ENCODE results near the gene PDSS2. TPM values are rescaled to one million over a fixed set of nuclear protein-coding genes. Genes with fewer than 3 reads are reported as not detected.

The PDSS2 gene
- total and polyA plus RNA-seq, 2 donors (not counting 1 experiment from before 2014, with no cell fraction given), result 16.9 to 17.0 TPM

DNA sequence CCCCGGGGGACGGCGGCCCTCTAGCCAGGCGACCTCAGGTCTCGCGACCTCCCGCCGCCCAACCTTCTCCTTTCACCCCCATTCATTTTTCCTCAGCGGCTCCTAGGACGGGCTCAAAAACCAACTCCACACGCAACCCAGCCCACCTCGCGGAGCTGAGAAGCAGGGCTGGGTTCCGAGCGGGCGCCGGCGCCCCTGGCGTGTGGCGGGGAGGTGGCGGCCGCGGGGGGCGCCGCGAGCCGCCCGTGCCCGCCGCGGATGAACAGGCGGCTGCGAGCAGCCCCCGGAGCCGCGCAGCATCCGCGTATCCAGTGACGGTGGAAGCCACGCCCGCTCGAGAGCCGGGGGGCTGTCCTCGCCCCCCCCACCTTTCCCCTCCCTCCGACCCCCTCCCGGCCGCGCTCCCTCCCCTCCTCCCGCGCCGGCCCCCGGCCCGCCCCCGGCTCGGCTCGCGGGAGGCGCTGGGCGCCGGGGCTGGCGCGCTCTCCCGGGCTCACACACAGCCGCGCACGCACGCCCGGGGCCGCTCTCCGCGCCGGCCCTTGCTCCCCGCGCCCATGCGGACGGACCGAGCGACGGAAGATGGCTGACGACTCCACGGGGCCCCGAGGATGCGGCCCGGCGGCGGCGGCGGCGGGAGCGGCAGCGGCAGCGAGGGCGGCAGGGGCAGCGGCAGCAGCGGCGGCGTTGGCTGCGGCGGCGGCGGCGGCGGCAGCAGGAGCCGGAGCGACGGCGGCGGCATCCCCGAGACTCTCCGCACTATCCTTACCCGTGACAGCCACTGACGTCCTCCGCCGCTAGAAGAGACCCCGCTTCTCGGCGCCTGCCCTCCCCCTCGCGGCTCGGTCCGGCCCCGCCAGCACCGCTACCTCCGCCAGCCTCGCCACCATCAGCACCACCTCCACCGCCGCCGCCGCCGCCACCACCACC is 30.5 kb upstream of the PDSS2 start, which contains the start of gene SOBP:
SOBP (plus strand) TSS at position 482 of the 930 bp plus-strand sequence. CDS start 500 bp downstream, outside the sequence.
- Histone ChIP-seq H3K27me3 (replicated peaks in 1 of 4; ENCODE audit: control extremely low read depth in 1 of 4, control insufficient read depth in 3 of 4, insufficient read depth in 4 of 4, low read length in 3 of 4) (peaks cover 4 to 63% (median 49%) of the 10 kb centered on the region in 4 experiments), H2AFZ (ENCODE audit: insufficient read depth, low read depth, low read length, poor library complexity, severe bottlenecking) (peak within 1 kb of the TSS; percentile 91), H3K27ac (ENCODE audit: low read length in 2 of 2) (no peak within 1 kb of the TSS), H3K9ac (ENCODE audit: low read length) (peak within 1 kb of the TSS; percentile 71), H3K9me3 (ENCODE audit: control extremely low read depth in 1 of 3, control insufficient read depth in 2 of 3, insufficient read depth in 1 of 3, low read length in 2 of 3) (peaks cover 0 to 9% (median 0%) of the 10 kb centered on the region in 3 donors), H3K79me2 (ENCODE audit: control insufficient read depth, insufficient read depth, low read length) (no peaks in the 10 kb centered on the region), H3K4me2 (replicated peaks; ENCODE audit: low read depth, low read length, poor library complexity, severe bottlenecking) (peak within 1 kb of the TSS; percentile 92), H3K36me3 (replicated peaks in 1 of 2; ENCODE audit: control extremely low read depth in 1 of 2, control insufficient read depth in 1 of 2, extremely low read depth in 1 of 2, insufficient read depth in 2 of 2, low read length in 1 of 2) (no peaks in the 10 kb centered on the region), H3K4me3 (ENCODE audit: control extremely low read depth in 1 of 5, extremely low read depth in 1 of 5, insufficient read depth in 1 of 5, low read depth in 2 of 5, low read length in 4 of 5) (peak within 1 kb of the TSS; percentile 51 to 78 (median 75)), H3K4me1 (ENCODE audit: control insufficient read depth in 2 of 2, insufficient read depth in 2 of 2, low read length in 2 of 2) (peaks cover 33 to 40% of the 10 kb centered on the region in 2 donors), H4K20me1 (ENCODE audit: control insufficient read depth, insufficient read depth, low read length, poor library complexity, severe bottlenecking) (no peaks in the 10 kb centered on the region)
- H3K4me1 Mint-ChIP-seq, result peaks cover 32% of the 10 kb centered on the region
- no peak for TF ChIP-seq EZH2 (IDR thresholded peaks at IDR 0.05; ENCODE audit: borderline replicate concordance, insufficient read depth, low read depth, low read length, poor library complexity, severe bottlenecking)
- no peak for TF ChIP-seq CTCF (IDR thresholded peaks at IDR 0.05)
- peaks cover 31% of the 10 kb centered on the region for H3K27me3 Mint-ChIP-seq
- ChIA-PET POLR2A (interaction anchor here (0.6 to 2.2 kb wide), 3 partner anchors 30 to 218 kb away, joined by 5 to 12 read pairs (median 9); partner anchors contain the start of gene PDSS2), CTCF (interaction anchor here (1.2 to 2.8 kb wide), 5 partner anchors 11 to 184 kb away, joined by 3 to 10 read pairs (median 6); partner anchors contain the start of gene PDSS2)
- peak within 1 kb of the TSS; percentile 93 for H3K4me3 Mint-ChIP-seq
- intact Hi-C loops (cut with micrococcal nuclease), result loop anchor here (1.0 to 10.0 kb wide), 6 partner anchors 31 to 373 kb away; partner anchors contain the start of genes BEND3 and PDSS2
- DNase-seq (peak; percentile 77), ATAC-seq (ENCODE audit: low read depth) (peak; percentile 65)
- no peaks in the 10 kb centered on the region for H3K9me3 Mint-ChIP-seq (ENCODE audit: insufficient read depth)
- WGBS (ENCODE audit: insufficient coverage), result under 1% methylated on average over 101 of the region's 130 CpGs
- peak within 1 kb of the TSS; percentile 57 for H3K27ac Mint-ChIP-seq

All from B cell (primary cell).